ENCODE data around the gene NT5C3A. TPM values are rescaled to one million over a fixed set of nuclear protein-coding genes. Genes with fewer than 3 reads are reported as not detected.

Gene NT5C3A
- total and polyA plus RNA-seq, 9 donors: 17.4 to 33.0 (median 22.4) TPM

GRCh38 chr7:33044401-33044718 lies 18.2 kb downstream of the NT5C3A start:
- 40 to 57% (median 42%) methylated on average over 3 of the region's 3 CpGs for WGBS, 3 donors
- DNase-seq: no peak
- intact Hi-C loops (cut with DNase I): no loop called here
- TF ChIP-seq EP300 (IDR thresholded peaks at IDR 0.05) (no peak), POLR2A (IDR thresholded peaks at IDR 0.05) (no peak)
- TF ChIP-seq, protein P1, sequence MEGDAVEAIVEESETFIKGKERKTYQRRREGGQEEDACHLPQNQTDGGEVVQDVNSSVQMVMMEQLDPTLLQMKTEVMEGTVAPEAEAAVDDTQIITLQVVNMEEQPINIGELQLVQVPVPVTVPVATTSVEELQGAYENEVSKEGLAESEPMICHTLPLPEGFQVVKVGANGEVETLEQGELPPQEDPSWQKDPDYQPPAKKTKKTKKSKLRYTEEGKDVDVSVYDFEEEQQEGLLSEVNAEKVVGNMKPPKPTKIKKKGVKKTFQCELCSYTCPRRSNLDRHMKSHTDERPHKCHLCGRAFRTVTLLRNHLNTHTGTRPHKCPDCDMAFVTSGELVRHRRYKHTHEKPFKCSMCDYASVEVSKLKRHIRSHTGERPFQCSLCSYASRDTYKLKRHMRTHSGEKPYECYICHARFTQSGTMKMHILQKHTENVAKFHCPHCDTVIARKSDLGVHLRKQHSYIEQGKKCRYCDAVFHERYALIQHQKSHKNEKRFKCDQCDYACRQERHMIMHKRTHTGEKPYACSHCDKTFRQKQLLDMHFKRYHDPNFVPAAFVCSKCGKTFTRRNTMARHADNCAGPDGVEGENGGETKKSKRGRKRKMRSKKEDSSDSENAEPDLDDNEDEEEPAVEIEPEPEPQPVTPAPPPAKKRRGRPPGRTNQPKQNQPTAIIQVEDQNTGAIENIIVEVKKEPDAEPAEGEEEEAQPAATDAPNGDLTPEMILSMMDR (IDR thresholded peaks at IDR 0.05): no peak
- Histone ChIP-seq H3K27ac (no peak overlapping the region), H3K4me3 (no peak overlapping the region), H3K36me3 (no peaks in the 10 kb centered on the region), H3K9me3 (no peaks in the 10 kb centered on the region), H3K27me3 (no peaks in the 10 kb centered on the region), H3K4me1 (ENCODE audit: insufficient read depth) (peaks cover 4% of the 10 kb centered on the region)

GRCh38 chr7:33043501-33044400 lies 18.8 kb downstream of the NT5C3A start:
- TF ChIP-seq EP300 (IDR thresholded peaks at IDR 0.05) (no peak), POLR2A (IDR thresholded peaks at IDR 0.05) (no peak)
- TF ChIP-seq, protein P1 (IDR thresholded peaks at IDR 0.05): no peak
- Histone ChIP-seq H3K36me3 (no peaks in the 10 kb centered on the region), H3K9me3 (no peaks in the 10 kb centered on the region), H3K27me3 (no peaks in the 10 kb centered on the region), H3K4me3 (no peak overlapping the region), H3K27ac (no peak overlapping the region), H3K4me1 (ENCODE audit: insufficient read depth) (peaks cover 4% of the 10 kb centered on the region)
- DNase-seq: no peak
- WGBS, 3 donors: 75 to 79% (median 77%) methylated on average over 6 of the region's 6 CpGs
- intact Hi-C loops (cut with DNase I): no loop called here

- Histone ChIP-seq H3K4me3 (no peak overlapping the region), H3K27me3 (no peaks in the 10 kb centered on the region), H3K4me1 (ENCODE audit: insufficient read depth) (peaks cover 5% of the 10 kb centered on the region), H3K9me3 (no peaks in the 10 kb centered on the region), H3K27ac (no peak overlapping the region), H3K36me3 (no peaks in the 10 kb centered on the region)
- no peak for TF ChIP-seq EP300 (IDR thresholded peaks at IDR 0.05)
- no peak for TF ChIP-seq POLR2A (IDR thresholded peaks at IDR 0.05)
- TF ChIP-seq, protein P1 (IDR thresholded peaks at IDR 0.05): no peak
- no peak for DNase-seq
- 89 to 90% (median 89%) methylated on average over 8 of the region's 8 CpGs for WGBS, 3 donors
- intact Hi-C loops (cut with DNase I): no loop called here
These were observed 20.7 kb downstream of the NT5C3A start for GRCh38 chr7:33041631-33042428.

GRCh38 chr7:33040803-33041516 lies 21.6 kb downstream of the NT5C3A start:
- no peaks in the 10 kb centered on the region for H3K27me3 ChIP-seq

More at GRCh38 chr7:33040803-33041516, 21.6 kb downstream of the NT5C3A start:
- Histone ChIP-seq H3K4me3 (no peak overlapping the region), H3K27ac (no peak overlapping the region), H3K4me1 (ENCODE audit: insufficient read depth) (peaks cover 5% of the 10 kb centered on the region), H3K9me3 (no peaks in the 10 kb centered on the region), H3K36me3 (no peaks in the 10 kb centered on the region)
- TF ChIP-seq POLR2A (IDR thresholded peaks at IDR 0.05) (no peak), EP300 (IDR thresholded peaks at IDR 0.05) (no peak)
- TF ChIP-seq, protein P1 (IDR thresholded peaks at IDR 0.05): no peak
- no peak for DNase-seq
- intact Hi-C loops (cut with DNase I): no loop called here
- WGBS, 3 donors: 52 to 74% (median 70%) methylated on average over 9 of the region's 9 CpGs
